CD4-positive, CD25-positive, alpha-beta regulatory T cell (primary cell): ENCODE data around the gene DR1. TPM values are rescaled to one million over a fixed set of nuclear protein-coding genes. Genes with fewer than 3 reads are reported as not detected.

Experiments used
- ATAC-seq, 2 donors: fragments of 150-1000 bp; cut with Tn5 transposase; one replicate each; pipeline ENCODE4 v1.10.0; 2021; ENCODE audit warnings: low read depth in 2 of 2, moderate number of reproducible peaks in 2 of 2, moderate library complexity in 1 of 2
- DNase-seq, 3 donors: peaks; one replicate each; pipeline versions ENCODE4 v3.0.0 to v3.0.0-alpha.2; 2012 to 2022; ENCODE audit warnings: mixed read lengths in 1 of 3
- H3K27ac ChIP-seq: one replicate; pipeline ENCODE4 v1.7.0; 2013; ENCODE audit warnings: mild to moderate bottlenecking, low read length; ENCODE audit not compliant: insufficient read depth, poor library complexity, severe bottlenecking
- H3K27me3 ChIP-seq: one replicate; pipeline ENCODE4 v1.7.0; 2013; ENCODE audit warnings: low read length; ENCODE audit not compliant: control insufficient read depth, insufficient read depth
- H3K36me3 ChIP-seq: one replicate; pipeline ENCODE4 v1.7.0; 2013; ENCODE audit warnings: mild to moderate bottlenecking, low read length, moderate library complexity; ENCODE audit not compliant: control insufficient read depth, insufficient read depth
- H3K4me1 ChIP-seq: 2 replicates; pipeline ENCODE4 v1.7.0; 2013; ENCODE audit warnings: mild to moderate bottlenecking, low read length; ENCODE audit not compliant: insufficient read depth, control insufficient read depth, poor library complexity, severe bottlenecking
- H3K4me3 ChIP-seq: one replicate; pipeline ENCODE4 v1.7.0; 2013; ENCODE audit warnings: low read depth, mild to moderate bottlenecking, low read length, moderate library complexity
- H3K9me3 ChIP-seq, 2 experiments: 1 replicate in 1 of 2; 2 replicates in 1 of 2; pipeline ENCODE4 v1.7.0; 2013; ENCODE audit warnings: low read length in 2 of 2, mild to moderate bottlenecking in 1 of 2, moderate library complexity in 1 of 2; ENCODE audit not compliant: control insufficient read depth in 2 of 2
- H3K27ac Mint-ChIP-seq, 3 donors: one replicate each; pipeline ENCODE4 v1.8.0; 2020 to 2022; ENCODE audit warnings: mild to moderate bottlenecking in 3 of 3, mixed read lengths in 3 of 3, moderate library complexity in 2 of 3
- H3K27me3 Mint-ChIP-seq: one replicate; pipeline ENCODE4 v1.8.0; 2022; ENCODE audit warnings: mild to moderate bottlenecking, mixed read lengths
- H3K36me3 Mint-ChIP-seq: one replicate; pipeline ENCODE4 v1.8.0; 2020; ENCODE audit warnings: mixed read lengths
- H3K4me1 Mint-ChIP-seq, 4 donors: one replicate each; pipeline ENCODE4 v1.8.0; 2020 to 2022; ENCODE audit warnings: mixed read lengths in 4 of 4, mild to moderate bottlenecking in 1 of 4
- H3K4me3 Mint-ChIP-seq, 4 donors: one replicate each; pipeline ENCODE4 v1.8.0; 2020 to 2022; ENCODE audit warnings: mild to moderate bottlenecking in 4 of 4, mixed read lengths in 4 of 4, moderate library complexity in 3 of 4
- H3K9me3 Mint-ChIP-seq, 7 donors: one replicate each; pipeline ENCODE4 v1.8.0; 2020 to 2022; ENCODE audit warnings: mixed read lengths in 7 of 7, mild to moderate bottlenecking in 3 of 7, moderate library complexity in 2 of 7
- polyA plus RNA-seq, 4 donors: library from polyadenylated mRNA; unstranded; fragments of 300-500 nt; fragmentation: Illumina TruSeq; gene quantifications; one replicate each; pipeline ENCODE4 v1.2.3, GENCODE V29; 2021
- total RNA-seq: library from RNA; stranded (reverse); gene quantifications from one replicate; pipeline ENCODE4 v1.2.3, GENCODE V29; 2022

DR1 gene
- total and polyA plus RNA-seq, 5 donors from 2014 or later: 69.5 to 85.4 (median 77.2) TPM

DNA sequence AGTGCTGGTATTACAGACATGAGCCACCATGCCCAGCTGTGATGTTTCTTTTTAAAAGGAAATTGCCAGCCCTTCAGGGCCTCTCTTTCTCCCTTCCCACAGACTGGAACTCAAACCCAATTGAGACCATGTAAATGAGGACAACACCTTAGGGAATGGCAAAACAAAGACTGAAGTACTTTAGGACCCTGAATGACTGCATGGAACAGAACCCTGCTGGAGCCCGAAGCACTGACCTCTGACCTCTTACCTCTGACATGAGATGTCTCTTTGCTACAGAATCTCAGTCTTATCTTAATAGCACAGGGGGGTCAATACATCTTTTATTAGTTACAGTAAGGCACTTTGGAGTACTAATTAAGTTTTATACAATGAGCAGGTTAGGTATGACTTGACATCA is 15.5 kb upstream of the DR1 start:
- Histone ChIP-seq H3K27me3 (no peaks in the 10 kb centered on the region), H3K36me3 (no peaks in the 10 kb centered on the region), H3K27ac (no peak overlapping the region), H3K4me3 (no peak overlapping the region), H3K9me3 (no peaks in the 10 kb centered on the region), H3K4me1 (no peaks in the 10 kb centered on the region)
- Mint-ChIP-seq H3K27me3 (no peaks in the 10 kb centered on the region), H3K27ac (no peak overlapping the region), H3K4me1 (peaks cover 0 to 2% (median 0%) of the 10 kb centered on the region in 4 donors), H3K9me3 (no peaks in the 10 kb centered on the region), H3K4me3 (no peak overlapping the region), H3K36me3 (peaks cover 4% of the 10 kb centered on the region)
- ATAC-seq: no peak
- DNase-seq: no peak

DNA sequence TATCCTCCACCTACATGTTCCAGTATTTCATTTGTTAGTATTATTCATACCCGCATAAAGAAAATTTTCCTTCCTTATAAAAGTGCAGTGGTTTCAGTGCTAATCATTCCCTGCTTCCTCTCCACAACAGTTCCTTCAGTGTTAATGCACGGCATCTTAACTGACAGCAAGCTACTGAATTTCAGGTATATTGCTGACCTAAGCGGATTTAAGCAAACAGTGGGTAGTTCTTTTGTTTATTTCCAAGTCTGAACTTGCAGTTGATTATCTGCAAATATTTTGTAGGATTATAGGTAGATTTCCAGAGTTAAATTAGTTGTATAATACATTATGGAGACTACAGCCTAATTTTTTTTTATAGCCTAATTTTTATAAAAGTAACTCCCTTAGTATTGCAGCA is 15.1 kb upstream of the DR1 start:
- DNase-seq: no peak
- H3K9me3 Mint-ChIP-seq: no peaks in the 10 kb centered on the region
- peaks cover 4% of the 10 kb centered on the region for H3K36me3 Mint-ChIP-seq
- Histone ChIP-seq H3K27me3 (no peaks in the 10 kb centered on the region), H3K4me1 (no peaks in the 10 kb centered on the region), H3K36me3 (no peaks in the 10 kb centered on the region), H3K4me3 (no peak overlapping the region), H3K9me3 (no peaks in the 10 kb centered on the region), H3K27ac (no peak overlapping the region)
- no peak overlapping the region for H3K27ac Mint-ChIP-seq
- H3K4me3 Mint-ChIP-seq: no peak overlapping the region
- peaks cover 0 to 2% (median under 1%) of the 10 kb centered on the region in 4 donors for H3K4me1 Mint-ChIP-seq
- no peaks in the 10 kb centered on the region for H3K27me3 Mint-ChIP-seq
- ATAC-seq: no peak

DNA sequence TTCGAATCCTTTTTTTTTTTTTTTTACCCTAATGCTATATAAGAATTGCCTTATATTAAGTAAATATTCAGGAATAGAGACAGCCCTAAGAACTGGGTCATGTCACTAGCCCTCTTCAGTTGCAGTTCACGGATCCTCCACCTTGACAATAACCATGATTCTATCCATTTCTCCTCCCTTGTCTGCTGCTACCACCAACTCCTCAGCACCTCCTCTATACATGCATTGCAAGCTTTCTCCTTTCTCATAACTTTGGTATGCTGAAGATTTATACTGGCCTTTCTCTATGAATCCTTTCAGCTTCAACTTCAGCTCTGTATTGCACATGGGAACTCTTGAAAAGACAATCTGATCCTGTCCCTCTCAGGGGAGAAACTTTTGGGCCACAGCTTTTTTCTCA is 14.3 kb upstream of the DR1 start:
- Mint-ChIP-seq H3K36me3 (peaks cover 4% of the 10 kb centered on the region), H3K4me1 (peaks cover 1 to 7% (median 4%) of the 10 kb centered on the region in 4 donors), H3K27ac (no peak overlapping the region), H3K4me3 (no peak overlapping the region), H3K9me3 (no peaks in the 10 kb centered on the region), H3K27me3 (no peaks in the 10 kb centered on the region)
- H3K4me3 ChIP-seq: no peak overlapping the region
- DNase-seq: no peak
- no peaks in the 10 kb centered on the region for H3K4me1 ChIP-seq
- H3K36me3 ChIP-seq: no peaks in the 10 kb centered on the region
- H3K9me3 ChIP-seq: no peaks in the 10 kb centered on the region
- ATAC-seq: no peak
- no peaks in the 10 kb centered on the region for H3K27me3 ChIP-seq
- H3K27ac ChIP-seq: no peak overlapping the region

DNA sequence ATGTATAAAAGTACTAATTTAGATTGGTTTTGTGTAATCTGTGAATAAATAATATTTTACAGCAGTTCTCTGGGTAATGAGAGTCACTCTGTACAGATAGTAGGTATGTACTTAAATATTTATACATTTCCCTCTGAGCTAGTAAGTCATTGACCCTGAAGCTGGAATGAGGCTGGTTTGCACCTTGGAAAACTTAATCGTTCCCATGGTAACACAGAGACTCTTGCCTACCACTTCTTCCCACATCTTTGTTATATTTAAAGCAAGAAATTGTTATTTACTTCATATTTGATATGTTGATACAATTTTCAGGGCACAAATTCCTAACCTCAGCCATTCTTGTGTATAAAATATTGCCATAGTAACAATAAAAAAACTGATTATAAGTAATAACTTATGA is 13.3 kb upstream of the DR1 start:
- no peaks in the 10 kb centered on the region for H3K27me3 Mint-ChIP-seq
- no peaks in the 10 kb centered on the region for H3K9me3 Mint-ChIP-seq
- no peak overlapping the region for H3K27ac Mint-ChIP-seq
- peaks cover 4% of the 10 kb centered on the region for H3K36me3 Mint-ChIP-seq
- ATAC-seq (no peak), DNase-seq (no peak)
- H3K4me3 ChIP-seq: no peak overlapping the region
- no peaks in the 10 kb centered on the region for H3K4me1 ChIP-seq
- no peaks in the 10 kb centered on the region for H3K9me3 ChIP-seq
- no peak overlapping the region for H3K27ac ChIP-seq
- peaks cover 5 to 11% (median 8%) of the 10 kb centered on the region in 4 donors for H3K4me1 Mint-ChIP-seq
- H3K27me3 ChIP-seq: no peaks in the 10 kb centered on the region
- no peaks in the 10 kb centered on the region for H3K36me3 ChIP-seq
- no peak overlapping the region for H3K4me3 Mint-ChIP-seq

DNA sequence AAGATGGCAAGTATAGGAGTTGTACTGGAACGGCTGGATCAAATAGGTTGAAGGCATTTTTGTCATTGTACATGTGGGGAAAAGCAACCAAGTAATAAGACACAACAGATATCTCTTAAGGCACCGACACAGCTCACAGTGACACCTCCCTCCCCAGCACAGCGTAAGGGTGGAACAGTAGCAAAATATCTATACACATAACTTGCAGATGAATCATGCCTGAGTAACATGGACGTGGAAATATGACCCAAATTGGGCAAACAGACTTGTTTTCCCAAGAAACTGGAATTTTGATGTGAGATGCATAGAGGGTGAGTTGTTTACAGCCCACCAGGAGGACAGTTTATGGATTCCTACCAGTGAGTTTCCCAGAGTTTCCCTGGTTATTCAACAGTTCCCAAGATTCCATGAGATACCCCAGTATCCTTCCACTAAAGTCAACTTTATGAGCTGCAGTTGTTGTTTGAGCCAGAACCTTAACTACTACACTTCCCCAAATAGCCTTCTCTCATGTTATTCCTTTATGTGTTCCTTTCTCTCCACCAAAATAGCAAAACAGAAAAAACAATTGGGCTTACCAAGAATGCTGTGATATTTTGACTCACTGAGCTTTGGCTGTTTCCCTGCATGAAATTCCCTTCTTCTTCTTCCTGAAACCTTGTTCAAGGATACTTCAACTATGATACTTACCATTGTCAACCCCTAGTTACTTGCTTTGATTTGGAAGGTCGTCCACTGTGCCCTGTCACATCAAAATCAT is 7.1 kb upstream of the DR1 start:
- no peak for DNase-seq
- Histone ChIP-seq H3K9me3 (no peaks in the 10 kb centered on the region), H3K4me1 (no peaks in the 10 kb centered on the region), H3K27ac (no peak overlapping the region), H3K27me3 (no peaks in the 10 kb centered on the region), H3K4me3 (no peak overlapping the region), H3K36me3 (peaks cover 7% of the 10 kb centered on the region)
- Mint-ChIP-seq H3K27ac (no peak overlapping the region), H3K36me3 (peaks cover 14% of the 10 kb centered on the region), H3K4me3 (peak overlapping the region in 1 of 4 donors; percentile 11), H3K27me3 (no peaks in the 10 kb centered on the region), H3K4me1 (peaks cover 9 to 18% (median 11%) of the 10 kb centered on the region in 4 donors), H3K9me3 (no peaks in the 10 kb centered on the region)
- ATAC-seq: no peak

DNA sequence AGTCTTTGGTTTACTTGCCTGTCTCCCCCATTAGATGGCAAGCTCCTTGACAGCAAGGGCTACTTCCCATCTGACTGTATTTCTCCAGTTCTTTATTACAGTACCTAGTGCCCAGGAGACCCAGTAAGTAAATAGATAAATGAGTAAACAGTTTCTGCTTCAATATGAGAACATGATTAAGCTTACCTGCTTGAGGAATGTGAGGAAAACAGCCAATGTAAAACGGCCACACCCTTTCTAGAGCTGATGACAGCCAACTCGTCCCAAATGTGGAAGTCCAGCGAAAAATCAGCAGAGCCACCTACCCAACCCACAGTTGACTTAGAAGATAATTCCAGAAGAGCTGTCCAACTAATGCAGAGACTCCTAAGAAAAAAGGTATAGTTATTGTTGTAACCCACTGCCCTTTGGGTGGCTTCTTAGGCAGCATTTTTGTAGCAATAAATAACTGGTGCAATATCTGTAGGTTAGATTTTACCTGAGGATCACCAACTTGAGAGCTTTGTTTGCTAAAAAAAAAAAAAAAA is 6.5 kb upstream of the DR1 start:
- H3K9me3 Mint-ChIP-seq: no peaks in the 10 kb centered on the region
- no peaks in the 10 kb centered on the region for H3K9me3 ChIP-seq
- peaks cover 7% of the 10 kb centered on the region for H3K36me3 ChIP-seq
- no peak overlapping the region for H3K4me3 ChIP-seq
- peaks cover 14% of the 10 kb centered on the region for H3K36me3 Mint-ChIP-seq
- H3K27me3 ChIP-seq: no peaks in the 10 kb centered on the region
- H3K4me1 ChIP-seq: no peaks in the 10 kb centered on the region
- H3K4me3 Mint-ChIP-seq: no peak overlapping the region
- no peak for DNase-seq
- H3K27ac Mint-ChIP-seq: peak overlapping the region in 1 of 3 donors; percentile 12
- no peaks in the 10 kb centered on the region for H3K27me3 Mint-ChIP-seq
- no peak overlapping the region for H3K27ac ChIP-seq
- H3K4me1 Mint-ChIP-seq: peaks cover 9 to 20% (median 11%) of the 10 kb centered on the region in 4 donors
- no peak for ATAC-seq

DNA sequence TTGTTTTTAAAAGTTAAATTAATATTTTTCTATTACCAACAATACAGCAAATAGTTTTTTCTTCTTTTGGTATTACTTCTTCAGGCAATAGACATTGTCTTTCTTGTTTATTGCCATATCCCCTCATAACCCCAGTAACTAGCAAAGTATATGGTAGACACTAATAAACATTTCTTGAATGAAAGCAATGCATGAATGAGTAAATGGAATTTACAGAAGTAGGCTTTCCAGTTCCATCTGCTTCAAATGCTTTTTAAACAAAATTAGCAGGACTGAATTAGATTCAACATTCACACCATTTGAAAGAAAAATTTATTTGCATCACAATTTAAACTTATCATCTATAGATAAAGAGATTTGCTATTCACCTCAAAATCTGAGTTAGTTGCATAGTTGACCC is 5.6 kb upstream of the DR1 start:
- Mint-ChIP-seq H3K27me3 (no peaks in the 10 kb centered on the region), H3K9me3 (no peaks in the 10 kb centered on the region), H3K36me3 (peaks cover 14% of the 10 kb centered on the region), H3K4me3 (no peak overlapping the region), H3K4me1 (peaks cover 10 to 24% (median 14%) of the 10 kb centered on the region in 4 donors), H3K27ac (peak overlapping the region in 1 of 3 donors; percentile 10)
- ATAC-seq (no peak), DNase-seq (no peak)
- peaks cover under 1% of the 10 kb centered on the region for H3K4me1 ChIP-seq
- H3K27ac ChIP-seq: no peak overlapping the region
- no peaks in the 10 kb centered on the region for H3K9me3 ChIP-seq
- peaks cover 7% of the 10 kb centered on the region for H3K36me3 ChIP-seq
- H3K4me3 ChIP-seq: no peak overlapping the region
- H3K27me3 ChIP-seq: no peaks in the 10 kb centered on the region

DNA sequence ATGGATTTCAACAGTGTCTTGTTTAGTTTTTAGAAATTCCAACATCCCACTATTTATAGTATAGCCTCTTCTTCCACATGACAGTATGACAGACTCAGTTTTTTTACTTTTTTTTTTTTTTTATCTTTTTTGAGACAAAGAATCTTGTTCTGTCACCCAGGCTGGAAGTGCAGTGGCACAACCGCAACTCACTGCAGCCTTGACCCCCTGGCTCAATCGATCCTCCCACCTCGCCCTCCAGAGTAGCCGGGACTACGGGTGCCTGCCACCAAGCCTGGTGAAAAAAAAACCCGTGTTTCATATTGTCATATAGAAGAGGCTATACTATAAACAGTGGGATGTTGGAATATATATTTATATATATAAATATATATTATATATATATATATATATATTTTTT is 1.2 kb upstream of the DR1 start:
- no peaks in the 10 kb centered on the region for H3K27me3 Mint-ChIP-seq
- peaks cover 7 to 32% (median 22%) of the 10 kb centered on the region in 4 donors for H3K4me1 Mint-ChIP-seq
- H3K4me3 Mint-ChIP-seq: peak overlapping the region in 3 of 4 donors; percentile 53 to 99 (median 79)
- Histone ChIP-seq H3K9me3 (no peaks in the 10 kb centered on the region), H3K4me3 (no peak overlapping the region), H3K27me3 (no peaks in the 10 kb centered on the region), H3K27ac (no peak overlapping the region), H3K4me1 (peaks cover 22% of the 10 kb centered on the region), H3K36me3 (no peaks in the 10 kb centered on the region)
- H3K27ac Mint-ChIP-seq: no peak overlapping the region
- DNase-seq (no peak), ATAC-seq (no peak)
- no peaks in the 10 kb centered on the region for H3K9me3 Mint-ChIP-seq
- peaks cover 1% of the 10 kb centered on the region for H3K36me3 Mint-ChIP-seq
